ENCODE measurements around the gene USP35.

Gene USP35

DNA sequence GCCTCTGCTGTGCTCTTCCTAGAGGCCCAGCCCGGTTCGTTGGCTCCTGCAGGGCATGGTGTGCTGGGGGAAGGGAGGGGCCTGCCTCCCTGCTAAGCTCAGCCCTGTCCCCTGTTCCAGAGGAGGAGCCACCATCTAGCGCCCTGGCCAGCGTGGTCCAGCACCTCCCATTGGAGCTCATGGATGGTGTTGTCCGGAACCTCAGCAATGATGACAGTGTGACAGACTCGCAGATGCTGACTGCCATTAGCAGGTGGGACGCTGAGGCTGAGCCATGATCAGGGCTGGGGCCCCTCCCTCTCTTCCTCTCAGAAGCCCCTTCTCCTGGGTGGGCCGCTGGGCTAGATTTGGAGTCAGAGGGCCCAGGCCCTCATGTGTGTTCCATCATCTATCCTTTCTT is 9.1 kb downstream of the USP35 start:
- Histone ChIP-seq H3K27me3 (ENCODE audit: insufficient read depth, low read length) (no peaks in the 10 kb centered on the region), H3K79me2 (ENCODE audit: insufficient read depth, low read length) (no peaks in the 10 kb centered on the region), H3K27ac (ENCODE audit: low read depth, low read length, poor library complexity, severe bottlenecking) (no peak overlapping the region), H2AFZ (ENCODE audit: low read length) (no peak overlapping the region), H3K9me3 (ENCODE audit: low read length) (no peaks in the 10 kb centered on the region), H3K4me3 (ENCODE audit: low read depth, low read length, poor library complexity, severe bottlenecking) (no peak overlapping the region), H3K4me2 (ENCODE audit: low read length) (no peak overlapping the region), H3K9ac (ENCODE audit: low read length) (no peak overlapping the region), H3F3A (ENCODE audit: insufficient read depth, low read length) (no peaks in the 10 kb centered on the region), H3K9me2 (ENCODE audit: low read depth, low read length) (no peaks in the 10 kb centered on the region), H4K20me1 (ENCODE audit: insufficient read depth, low read length) (no peaks in the 10 kb centered on the region), H3K4me1 (ENCODE audit: insufficient read depth, low read length, severe bottlenecking) (peaks cover 5% of the 10 kb centered on the region), H3K36me3 (ENCODE audit: insufficient read depth, low read length) (no peaks in the 10 kb centered on the region)
- TF ChIP-seq EZH2 (IDR thresholded peaks at IDR 0.05; ENCODE audit: borderline replicate concordance, low read length) = no peak
- no peak for TF ChIP-seq CTCF (IDR thresholded peaks at IDR 0.05; ENCODE audit: low read length)

DNA sequence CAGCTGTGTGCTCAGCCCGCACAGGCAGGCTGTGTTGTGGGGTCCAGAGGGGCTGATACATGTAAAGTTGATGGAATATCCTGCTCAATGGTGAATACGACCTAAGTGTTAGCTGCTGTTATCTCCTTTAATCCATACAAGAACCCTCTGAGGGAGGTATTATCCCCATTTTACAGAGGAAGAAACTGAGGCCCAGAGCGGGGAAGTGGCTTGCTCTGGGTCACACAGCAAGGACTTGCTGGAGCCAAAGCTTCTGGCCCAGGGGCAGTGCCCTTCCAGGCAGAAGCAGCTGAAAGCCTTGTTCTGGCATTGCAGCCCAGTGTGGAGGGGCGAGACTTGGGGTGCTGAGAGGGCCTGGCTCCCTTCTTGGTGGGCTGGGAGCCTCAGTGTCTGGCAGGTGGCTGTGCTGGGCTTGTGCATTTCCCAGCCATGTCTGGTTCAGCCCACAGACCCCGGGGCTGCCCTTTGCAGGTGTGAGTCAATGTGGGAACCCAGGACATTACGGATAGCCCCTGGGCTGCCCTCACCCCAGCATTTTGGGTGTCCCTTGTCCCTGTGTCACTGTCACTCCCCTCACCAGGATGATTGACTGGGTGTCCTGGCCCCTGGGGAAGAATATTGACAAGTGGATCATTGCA is 10.4 kb downstream of the USP35 start:
- Histone ChIP-seq H3K9ac (ENCODE audit: low read length) (no peak overlapping the region), H3K36me3 (ENCODE audit: insufficient read depth, low read length) (no peaks in the 10 kb centered on the region), H3K27ac (ENCODE audit: low read depth, low read length, poor library complexity, severe bottlenecking) (no peak overlapping the region), H2AFZ (ENCODE audit: low read length) (no peak overlapping the region), H3K4me1 (ENCODE audit: insufficient read depth, low read length, severe bottlenecking) (peaks cover 6% of the 10 kb centered on the region), H3K27me3 (ENCODE audit: insufficient read depth, low read length) (no peaks in the 10 kb centered on the region), H3K9me3 (ENCODE audit: low read length) (no peaks in the 10 kb centered on the region), H3K4me3 (ENCODE audit: low read depth, low read length, poor library complexity, severe bottlenecking) (no peak overlapping the region), H3K4me2 (ENCODE audit: low read length) (no peak overlapping the region), H4K20me1 (ENCODE audit: insufficient read depth, low read length) (no peaks in the 10 kb centered on the region), H3K9me2 (ENCODE audit: low read depth, low read length) (no peaks in the 10 kb centered on the region), H3K79me2 (ENCODE audit: insufficient read depth, low read length) (no peaks in the 10 kb centered on the region), H3F3A (ENCODE audit: insufficient read depth, low read length) (no peaks in the 10 kb centered on the region)
- no peak for TF ChIP-seq CTCF (IDR thresholded peaks at IDR 0.05; ENCODE audit: low read length)
- no peak for TF ChIP-seq EZH2 (IDR thresholded peaks at IDR 0.05; ENCODE audit: borderline replicate concordance, low read length)

DNA sequence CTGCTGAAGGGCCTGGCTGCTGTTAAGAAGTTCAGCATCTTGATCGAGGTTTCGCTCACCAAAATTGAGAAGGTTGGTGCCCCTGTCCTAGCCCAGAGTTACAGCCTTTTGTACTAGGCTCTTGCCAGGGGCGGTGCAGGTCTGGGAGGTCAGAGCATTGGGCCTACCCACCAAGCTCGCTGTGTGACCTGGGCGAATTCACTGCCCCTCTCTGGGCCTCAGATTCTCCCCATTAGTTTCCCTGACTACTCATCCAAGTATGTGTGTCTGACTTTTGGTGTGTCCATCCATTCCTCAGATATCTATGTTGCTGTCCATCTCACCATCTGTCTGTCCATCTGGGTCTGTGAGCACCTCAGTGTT is 10.9 kb downstream of the USP35 start:
- Histone ChIP-seq H3K9me2 (ENCODE audit: low read depth, low read length) (no peaks in the 10 kb centered on the region), H2AFZ (ENCODE audit: low read length) (no peak overlapping the region), H3K9me3 (ENCODE audit: low read length) (no peaks in the 10 kb centered on the region), H3K4me1 (ENCODE audit: insufficient read depth, low read length, severe bottlenecking) (peaks cover 6% of the 10 kb centered on the region), H3K9ac (ENCODE audit: low read length) (no peak overlapping the region), H4K20me1 (ENCODE audit: insufficient read depth, low read length) (no peaks in the 10 kb centered on the region), H3K36me3 (ENCODE audit: insufficient read depth, low read length) (no peaks in the 10 kb centered on the region), H3K79me2 (ENCODE audit: insufficient read depth, low read length) (no peaks in the 10 kb centered on the region), H3K27ac (ENCODE audit: low read depth, low read length, poor library complexity, severe bottlenecking) (no peak overlapping the region), H3F3A (ENCODE audit: insufficient read depth, low read length) (no peaks in the 10 kb centered on the region), H3K4me2 (ENCODE audit: low read length) (no peak overlapping the region), H3K27me3 (ENCODE audit: insufficient read depth, low read length) (no peaks in the 10 kb centered on the region), H3K4me3 (ENCODE audit: low read depth, low read length, poor library complexity, severe bottlenecking) (no peak overlapping the region)
- TF ChIP-seq EZH2 (IDR thresholded peaks at IDR 0.05; ENCODE audit: borderline replicate concordance, low read length) (no peak), CTCF (IDR thresholded peaks at IDR 0.05; ENCODE audit: low read length) (no peak)
